Sciatic nerve (tissue), 2 donors: ENCODE data around the gene ATP4A. TPM values are rescaled to one million over a fixed set of nuclear protein-coding genes. Genes with fewer than 3 reads are reported as not detected.
A peak's percentile ranks its signal among the peaks of the same experiment; 100 is the strongest.

ENCODE experiments used
- ATAC-seq: fragments of 200-7000 bp; cut with Tn5 transposase; one replicate; pipeline ENCODE4 v1.9.1; 2020; ENCODE audit warnings: mild to moderate bottlenecking, moderate library complexity
- DNase-seq: peaks from one replicate; pipeline ENCODE4 v3.0.0-alpha.2; 2020; ENCODE audit warnings: low spot score
- intact Hi-C: fragments of 100-400 bp; cut with DNase I; formaldehyde crosslinking; loops from one replicate; pipeline ENCODE4 v1.14.2; 2022
- total RNA-seq: library from RNA; stranded (reverse); fragmentation: NEBNext Ultra II Directional; extraction: Animal tissue kit (Norgen Biotek cat#: 25700); gene quantifications from one replicate; pipeline ENCODE4 v1.2.1, GENCODE V29; 2021
- donor health status: DM: no; HTN: no; CAD: no.
- donor health status: DM: no; HTN: no; CAD: no.

Gene ATP4A
- total RNA-seq, 1 donor from 2014 or later = not detected

- intact Hi-C loops = no loop called here
- DNase-seq (no peak), ATAC-seq (peak; percentile 36)
Measured at GRCh38 chr19:35533822-35534392, 29.6 kb downstream of the ATP4A start.

- DNase-seq = no peak
- ATAC-seq = no peak
- intact Hi-C loops = no loop called here
Measured at GRCh38 chr19:35533201-35533821, 30.1 kb downstream of the ATP4A start, which contains the start of gene GAPDHS. TSS of gene GAPDHS (plus strand) at chr19:35533456. CDS start at chr19:35533528, 72 bp downstream.

- DNase-seq = no peak
- no peak for ATAC-seq
- intact Hi-C loops = no loop called here
Measured at GRCh38 chr19:35531291-35531690, 32.2 kb downstream of the ATP4A start.

- ATAC-seq (no peak), DNase-seq (no peak)
- intact Hi-C loops = no loop called here
Measured at GRCh38 chr19:35529241-35530218, 33.9 kb downstream of the ATP4A start.

- DNase-seq = no peak
- intact Hi-C loops = no loop called here
- ATAC-seq = no peak
Measured at GRCh38 chr19:35528218-35529038, 35.0 kb downstream of the ATP4A start, which contains the start of gene SBSN. TSS of gene SBSN (minus strand) at chr19:35528311. CDS start at chr19:35528281, 30 bp downstream.

- intact Hi-C loops = no loop called here
- ATAC-seq = no peak
- DNase-seq = no peak
Measured at GRCh38 chr19:35525873-35526272, 37.6 kb downstream of the ATP4A start.

- intact Hi-C loops = no loop called here
- DNase-seq (no peak), ATAC-seq (no peak)
Measured at GRCh38 chr19:35524181-35524837, 39.1 kb downstream of the ATP4A start.

- no peak for ATAC-seq
- intact Hi-C loops = no loop called here
- DNase-seq = no peak
Measured at GRCh38 chr19:35522745-35523327, 40.6 kb downstream of the ATP4A start.

GRCh38 chr19:35521124-35521743 is 42.2 kb downstream of the ATP4A start:
- intact Hi-C loops = no loop called here
- no peak for ATAC-seq
- no peak for DNase-seq

- no peak for ATAC-seq
- intact Hi-C loops = no loop called here
- no peak for DNase-seq
Measured at GRCh38 chr19:35519291-35519690, 44.2 kb downstream of the ATP4A start.

- DNase-seq (no peak), ATAC-seq (no peak)
- intact Hi-C loops = no loop called here
Measured at GRCh38 chr19:35518313-35518712, 45.1 kb downstream of the ATP4A start.

GRCh38 chr19:35517342-35517741 is 46.1 kb downstream of the ATP4A start:
- intact Hi-C loops = no loop called here
- DNase-seq = no peak
- no peak for ATAC-seq

- no peak for ATAC-seq
- DNase-seq = no peak
- intact Hi-C loops = no loop called here
Measured at GRCh38 chr19:35516310-35516709, 47.1 kb downstream of the ATP4A start.

GRCh38 chr19:35514282-35514809 is 49.1 kb downstream of the ATP4A start:
- intact Hi-C loops = no loop called here
- ATAC-seq = no peak
- DNase-seq = no peak

GRCh38 chr19:35513628-35514281 is 49.7 kb downstream of the ATP4A start, which contains the start of gene DMKN:
TSS of gene DMKN (minus strand) at chr19:35513649. CDS start at chr19:35513475, 174 bp downstream.
- intact Hi-C loops = no loop called here
- ATAC-seq (no peak), DNase-seq (no peak)

- ATAC-seq (no peak), DNase-seq (no peak)
- intact Hi-C loops = no loop called here
Measured at GRCh38 chr19:35512831-35513627, 50.4 kb downstream of the ATP4A start.
